ENCODE results near the gene LRRC71.

LRRC71 gene

DNA sequence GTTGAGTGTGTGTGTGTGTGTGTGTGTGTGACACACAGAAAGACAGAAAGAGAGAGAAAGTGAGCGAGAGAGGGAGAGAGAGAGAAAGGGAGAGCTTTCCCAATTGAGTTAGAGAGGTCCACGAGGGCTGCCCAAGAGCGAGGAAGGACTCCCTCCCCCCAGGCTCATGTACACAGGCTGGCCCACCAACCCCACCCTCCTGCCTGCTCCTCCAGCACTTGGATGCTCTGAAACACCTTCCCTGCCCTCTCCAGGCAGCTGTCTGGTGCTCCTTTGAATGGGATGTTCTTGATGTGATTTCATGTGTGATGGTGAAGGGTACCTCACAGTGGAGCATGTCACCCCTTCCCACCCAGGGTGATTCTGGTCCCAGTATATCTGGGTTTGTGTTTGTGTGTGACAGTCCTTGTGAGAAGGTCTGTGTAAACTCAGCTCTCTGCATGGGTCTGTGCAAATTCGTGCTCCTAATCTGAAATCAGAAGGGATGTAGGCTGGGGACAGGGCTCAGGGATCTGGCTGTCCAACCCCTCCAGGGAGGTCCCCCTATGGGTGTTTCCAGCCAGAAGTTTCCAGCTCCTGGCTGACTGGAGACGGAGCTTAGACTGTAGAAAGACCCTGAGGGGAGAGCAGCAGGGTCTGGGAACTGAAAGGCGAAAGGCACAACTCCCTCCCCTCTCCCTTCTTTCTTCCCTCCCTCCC is 33.7 kb upstream of the LRRC71 start:
- DNase-seq = peak; percentile 64
- no peaks in the 10 kb centered on the region for H3K9me3 ChIP-seq (ENCODE audit: severe bottlenecking)
- H3K27me3 ChIP-seq (ENCODE audit: insufficient read depth, low read depth, severe bottlenecking) = no peaks in the 10 kb centered on the region
- H3K4me3 ChIP-seq (ENCODE audit: low read depth, low read length) = no peak overlapping the region
- H3K27ac ChIP-seq = peak overlapping the region; percentile 58
- no peak for TF ChIP-seq CTCF (IDR thresholded peaks at IDR 0.05; ENCODE audit: low read depth, low read length)
- H3K36me3 ChIP-seq = no peaks in the 10 kb centered on the region

- Histone ChIP-seq H3K4me3 (ENCODE audit: low read depth, low read length) (no peak overlapping the region), H3K9me3 (ENCODE audit: severe bottlenecking) (no peaks in the 10 kb centered on the region), H3K27me3 (ENCODE audit: insufficient read depth, low read depth, severe bottlenecking) (no peaks in the 10 kb centered on the region), H3K27ac (peak overlapping the region; percentile 35; the same call in 1 of the 2 replicates), H3K36me3 (no peaks in the 10 kb centered on the region)
- TF ChIP-seq CTCF (IDR thresholded peaks at IDR 0.05; ENCODE audit: low read depth, low read length) = no peak
- DNase-seq = peak; percentile 76
These were observed 33.1 kb upstream of the LRRC71 start for GRCh38 chr1:156887317-156887716.

DNA sequence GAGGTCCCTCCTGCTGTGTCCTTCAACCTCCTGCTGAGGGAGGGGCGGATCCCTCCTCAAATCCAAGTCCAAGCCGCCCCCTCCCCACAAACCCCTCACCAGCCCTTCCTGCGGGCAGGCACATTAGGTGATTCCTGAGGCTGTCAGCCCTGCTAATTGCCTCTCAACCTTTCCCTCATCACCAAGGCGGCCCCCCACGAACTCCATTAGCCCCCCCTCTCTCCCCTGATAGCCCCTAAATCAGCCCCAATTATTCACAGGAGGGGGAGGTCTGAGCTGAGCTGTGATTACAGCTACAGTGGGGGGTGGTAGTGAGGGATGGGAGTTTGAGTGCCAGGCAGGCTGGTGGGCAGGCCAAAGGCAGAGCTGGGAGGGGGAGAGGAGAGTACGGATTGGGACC is 32.7 kb upstream of the LRRC71 start:
- Histone ChIP-seq H3K36me3 (no peaks in the 10 kb centered on the region), H3K4me3 (ENCODE audit: low read depth, low read length) (no peak overlapping the region), H3K9me3 (ENCODE audit: severe bottlenecking) (no peaks in the 10 kb centered on the region), H3K27ac (no peak overlapping the region; the same call in none of the 2 replicates), H3K27me3 (ENCODE audit: insufficient read depth, low read depth, severe bottlenecking) (no peaks in the 10 kb centered on the region)
- no peak for TF ChIP-seq CTCF (IDR thresholded peaks at IDR 0.05; ENCODE audit: low read depth, low read length)
- no peak for DNase-seq

DNA sequence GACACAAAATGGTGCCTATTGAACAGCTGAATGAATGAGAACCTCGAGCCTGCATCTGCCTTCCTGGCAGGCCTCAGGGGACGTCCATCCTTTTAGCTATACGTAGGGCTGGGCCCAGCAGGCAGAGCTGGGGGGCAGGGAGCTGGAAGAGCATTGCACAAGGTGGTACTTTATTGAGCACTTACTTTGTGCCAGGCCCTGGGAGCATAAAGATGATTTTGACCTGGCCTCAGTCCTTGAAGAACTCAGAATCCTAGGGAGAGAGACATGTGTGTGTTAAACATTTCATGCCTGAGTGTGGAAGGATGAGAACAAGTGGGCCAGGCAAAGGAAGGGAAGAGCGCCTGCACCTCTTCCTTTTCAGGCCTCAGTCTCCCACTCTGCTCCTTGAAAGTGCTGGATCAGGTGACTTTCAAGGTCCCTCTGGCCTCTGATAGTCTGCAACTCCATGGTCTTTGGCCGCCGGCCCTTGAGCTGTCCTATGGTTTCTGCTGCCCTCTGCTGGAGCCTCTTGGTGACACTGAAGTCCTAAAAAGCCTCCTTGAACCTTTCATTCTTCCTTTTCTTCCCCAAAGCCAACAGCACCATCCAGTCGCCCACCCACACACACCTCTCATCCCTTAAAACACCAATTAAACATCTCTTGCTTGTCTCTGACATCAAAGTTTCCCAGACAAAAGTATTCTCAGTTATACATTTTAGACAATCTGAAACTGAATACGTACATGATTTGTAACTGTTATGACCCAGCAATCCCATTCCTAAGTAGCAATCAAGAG is 30.4 kb upstream of the LRRC71 start:
- Histone ChIP-seq H3K4me3 (ENCODE audit: low read depth, low read length) (no peak overlapping the region), H3K27me3 (ENCODE audit: insufficient read depth, low read depth, severe bottlenecking) (no peaks in the 10 kb centered on the region), H3K36me3 (no peaks in the 10 kb centered on the region), H3K9me3 (ENCODE audit: severe bottlenecking) (no peaks in the 10 kb centered on the region), H3K27ac (no peak overlapping the region; the same call in 1 of the 2 replicates)
- TF ChIP-seq CTCF (IDR thresholded peaks at IDR 0.05; ENCODE audit: low read depth, low read length) = peak; percentile 97
- peak; percentile 93 for DNase-seq

DNA sequence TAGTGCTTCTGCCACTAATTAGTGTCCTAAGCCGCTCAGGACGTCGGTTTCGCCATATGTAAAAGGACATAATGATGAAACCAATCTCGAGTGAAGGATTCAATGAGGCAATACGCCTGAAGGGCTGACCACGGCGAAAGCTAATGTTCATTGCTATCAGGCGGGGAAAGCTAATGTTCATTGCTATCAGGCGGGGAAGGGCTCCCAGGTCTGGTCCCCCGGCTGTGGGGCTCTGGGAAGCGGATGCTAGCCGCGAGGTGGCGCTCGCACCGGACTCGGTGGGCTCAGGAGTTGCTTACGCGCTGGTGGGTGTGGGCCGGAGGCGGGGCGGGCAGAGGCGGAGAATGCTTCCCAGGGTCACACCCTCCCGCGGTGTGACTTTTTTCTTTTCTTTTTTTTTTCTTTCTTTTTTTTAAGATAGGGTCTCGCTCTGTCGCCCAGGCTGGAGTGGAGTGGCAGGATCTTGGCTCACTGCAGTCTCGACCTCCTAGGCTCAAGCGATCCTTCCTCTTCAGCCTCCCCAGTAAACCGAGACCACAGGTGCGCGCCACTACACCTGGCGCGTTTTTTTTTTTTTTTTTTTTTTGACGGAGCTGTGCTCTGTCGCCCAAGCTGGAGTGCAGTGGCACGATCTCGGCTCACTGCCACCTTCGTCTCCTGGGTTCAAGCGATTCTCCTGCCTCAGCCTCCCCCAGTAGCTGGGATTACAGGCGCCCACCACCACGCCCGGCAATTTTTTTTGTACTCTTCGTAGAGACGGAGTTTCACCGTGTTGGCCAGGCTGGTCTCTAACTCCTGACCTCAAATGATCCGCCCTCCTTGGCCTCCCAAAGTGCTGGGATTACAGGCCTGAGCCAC is 28.0 kb upstream of the LRRC71 start:
- H3K9me3 ChIP-seq (ENCODE audit: severe bottlenecking) = no peaks in the 10 kb centered on the region
- peak overlapping the region; percentile 52 for H3K27ac ChIP-seq
- no peaks in the 10 kb centered on the region for H3K36me3 ChIP-seq
- TF ChIP-seq CTCF (IDR thresholded peaks at IDR 0.05; ENCODE audit: low read depth, low read length) = peak; percentile 98
- no peaks in the 10 kb centered on the region for H3K27me3 ChIP-seq (ENCODE audit: insufficient read depth, low read depth, severe bottlenecking)
- H3K4me3 ChIP-seq (ENCODE audit: low read depth, low read length) = peak overlapping the region; percentile 54
- peak; percentile 99 for DNase-seq

All from WERI-Rb-1 (cell line).